Mammary epithelial cell (primary cell): ENCODE measurements around the gene TRIM31.

Experiments used
- CTCF ChIP-seq, 2 donors: IDR thresholded peaks in 1 of 2; conservative IDR thresholded peaks in 1 of 2; 2 replicates each; pipeline ENCODE4 v1.5.1; 2011 to 2012; ENCODE audit warnings: inconsistent platforms in 2 of 2, low read length in 2 of 2, mild to moderate bottlenecking in 2 of 2, control low read depth in 1 of 2, low read depth in 1 of 2; ENCODE audit not compliant: insufficient read depth in 1 of 2; ENCODE audit errors: extremely low read depth in 1 of 2
- EZH2 ChIP-seq: IDR thresholded peaks from 2 replicates; pipeline ENCODE4 v1.6.1; 2012; ENCODE audit warnings: low read length, inconsistent platforms, borderline replicate concordance

- TF ChIP-seq CTCF (conservative IDR thresholded peaks at IDR 0.05 in 1 of 2, IDR thresholded peaks at IDR 0.05 in 1 of 2; ENCODE audit: extremely low read depth in 1 of 2, insufficient read depth in 1 of 2, low read depth in 1 of 2, low read length in 2 of 2) (no peak), EZH2 (no peak)
Measured at GRCh38 chr6:30162265-30163089, 49.6 kb upstream of the TRIM31 start.
